AG09319 (cell line): ENCODE results near the gene PARP4.
"Not testable (repeated sequence)": the region's sequence is repeated elsewhere in the genome, so short reads cannot be mapped to it uniquely, and the experiment has no call there.

Source experiments
- DNase-seq: peaks from one replicate; pipeline ENCODE4 v3.0.0-alpha.2; 2010; ENCODE audit warnings: low read depth; ENCODE audit errors: extremely low read depth
- CTCF ChIP-seq: IDR thresholded peaks from 2 replicates; pipeline ENCODE4 v1.5.1; 2011; ENCODE audit warnings: low read depth, mild to moderate bottlenecking, inconsistent platforms, low read length, moderate library complexity

The PARP4 gene

GRCh38 chr13:24502533-24503378, 9.8 kb downstream of the PARP4 start:
- DNase-seq = no peak
- TF ChIP-seq CTCF = no peak

- TF ChIP-seq CTCF = no peak
- DNase-seq = no peak
Measured at GRCh38 chr13:24500977-24501376, 11.6 kb downstream of the PARP4 start.

- no peak for TF ChIP-seq CTCF
- no peak for DNase-seq
Measured at GRCh38 chr13:24497742-24498141, 14.8 kb downstream of the PARP4 start.

GRCh38 chr13:24496295-24496694, 16.3 kb downstream of the PARP4 start:
- DNase-seq = not testable (repeated sequence)

- DNase-seq = no peak
- TF ChIP-seq CTCF = no peak
Measured at GRCh38 chr13:24495151-24495729, 17.3 kb downstream of the PARP4 start.

- no peak for DNase-seq
- no peak for TF ChIP-seq CTCF
Measured at GRCh38 chr13:24493356-24493755, 19.2 kb downstream of the PARP4 start.

- DNase-seq = no peak
Measured at GRCh38 chr13:24491845-24492244, 20.7 kb downstream of the PARP4 start.

More at GRCh38 chr13:24491845-24492244, 20.7 kb downstream of the PARP4 start:
- no peak; the same call in 1 of the 2 replicates for TF ChIP-seq CTCF
